Activated CD4-positive, alpha-beta T cell treated with anti-CD3 and anti-CD28 coated beads for 4 hours (primary cell): ENCODE data around the gene ARL5B.

Experiments
- DNase-seq, 2 donors: peaks; one replicate each; pipeline ENCODE4 v3.0.0-alpha.2; 2020

The ARL5B gene

GRCh38 chr10:18659819-18660535, 746 bp downstream of the ARL5B start:
- peak in 1 of 2 donors; percentile 4 for DNase-seq

GRCh38 chr10:18660816-18661431, 1.7 kb downstream of the ARL5B start:
- no peak for DNase-seq

DNA sequence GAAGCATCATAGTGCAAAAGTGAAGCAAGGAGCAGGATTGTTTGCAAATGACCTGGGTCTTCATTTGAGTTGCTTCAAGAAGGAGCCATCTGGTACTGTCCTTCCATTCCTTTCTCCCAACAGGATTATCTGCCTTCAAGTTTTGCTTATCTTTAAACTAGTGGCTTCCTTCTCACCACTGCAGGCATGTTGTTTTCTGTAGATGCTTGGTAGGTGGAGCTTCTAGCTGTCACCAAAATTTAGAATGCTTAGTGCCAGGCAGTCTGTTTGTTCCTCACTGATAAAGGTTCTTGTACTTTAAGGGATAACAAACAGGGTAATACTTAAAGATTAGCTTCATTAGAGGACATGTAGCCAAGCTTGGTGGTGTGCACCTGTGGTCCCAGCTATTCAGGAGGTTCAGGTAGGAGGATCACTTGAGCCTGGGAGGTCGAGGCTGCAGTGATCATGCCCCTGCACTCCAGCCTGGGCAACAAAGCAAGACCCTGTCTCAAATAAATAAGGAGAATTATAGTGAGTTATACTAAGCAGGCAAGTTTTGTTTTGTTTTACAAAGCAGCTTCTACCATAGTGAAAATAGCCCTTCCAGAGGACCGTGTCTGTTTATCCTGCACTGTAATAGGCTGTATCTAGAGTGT, 5.7 kb downstream of the ARL5B start:
- DNase-seq, result no peak

- no peak for DNase-seq
These were observed 6.8 kb downstream of the ARL5B start for GRCh38 chr10:18665815-18666558.

DNA sequence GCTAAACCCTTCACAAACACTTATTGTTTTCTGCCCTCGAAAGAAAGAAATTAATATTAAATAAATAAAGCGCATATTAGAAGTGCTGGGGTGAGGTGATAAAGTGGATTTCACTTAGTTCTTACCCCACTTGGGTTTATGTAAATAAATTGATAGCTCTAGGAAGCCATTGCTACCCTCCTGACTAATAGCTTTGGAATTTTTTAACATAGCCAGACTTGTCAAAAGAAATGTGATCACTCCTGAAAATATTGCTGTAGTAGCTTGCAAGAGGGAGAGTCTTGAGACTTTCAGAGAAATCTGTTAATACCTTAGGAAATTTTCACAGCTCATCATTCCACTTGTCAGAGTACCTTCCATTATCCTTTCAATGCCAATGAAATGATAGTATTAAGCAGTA, 7.6 kb downstream of the ARL5B start:
- DNase-seq, result no peak

GRCh38 chr10:18668026-18668425, 8.8 kb downstream of the ARL5B start:
- DNase-seq, result no peak

DNA sequence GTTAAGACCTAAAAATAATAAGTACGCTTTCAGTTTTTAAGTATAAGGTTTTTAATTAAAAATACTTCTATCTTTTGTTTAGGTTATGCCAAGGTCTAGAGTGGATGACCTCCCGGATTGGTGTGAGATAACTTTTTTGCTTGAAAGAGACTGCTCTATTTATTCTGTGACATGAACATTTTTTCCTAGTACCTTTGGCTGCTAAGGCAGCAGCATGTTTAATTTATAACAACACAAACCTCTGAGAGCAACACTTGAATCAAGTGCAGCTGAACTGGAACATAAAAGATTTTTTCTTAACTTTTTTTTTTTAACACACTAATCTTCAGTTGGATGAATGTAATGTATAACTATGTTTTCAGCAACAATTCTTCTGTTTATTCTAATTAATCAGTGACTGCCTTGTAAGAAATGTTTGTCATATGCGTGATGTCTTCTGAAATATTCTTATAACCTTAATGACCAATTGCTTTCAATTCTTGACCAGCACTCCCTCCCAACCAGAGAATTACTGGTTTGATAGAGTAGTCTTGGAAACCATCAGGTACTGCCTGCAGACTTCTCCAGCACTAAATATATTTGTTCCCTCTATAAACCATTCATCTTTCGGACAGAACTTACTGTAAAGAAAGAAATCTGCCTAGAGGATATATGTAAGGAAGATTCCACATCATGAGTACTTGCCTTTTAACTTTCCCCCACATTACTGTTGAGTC, 16.0 kb downstream of the ARL5B start:
- no peak for DNase-seq

DNA sequence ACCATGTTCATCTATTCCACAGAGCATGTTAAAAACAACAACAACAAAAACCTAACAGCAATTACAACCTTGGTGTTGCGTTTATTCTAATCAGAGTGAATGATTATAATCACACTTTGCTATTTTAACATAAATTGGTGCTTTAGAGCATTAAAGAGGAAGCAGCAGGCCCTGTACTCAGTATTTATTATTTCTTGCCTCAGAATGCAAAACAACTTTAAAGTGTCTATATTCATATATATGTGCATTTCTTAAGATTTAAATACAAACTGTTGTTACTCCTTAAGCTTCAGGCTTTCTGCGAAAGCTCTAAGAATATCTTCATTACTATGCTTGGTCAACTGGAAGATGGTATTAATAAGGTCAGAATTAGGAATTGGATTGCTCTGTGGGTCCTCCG, 21.5 kb downstream of the ARL5B start:
- no peak for DNase-seq

DNA sequence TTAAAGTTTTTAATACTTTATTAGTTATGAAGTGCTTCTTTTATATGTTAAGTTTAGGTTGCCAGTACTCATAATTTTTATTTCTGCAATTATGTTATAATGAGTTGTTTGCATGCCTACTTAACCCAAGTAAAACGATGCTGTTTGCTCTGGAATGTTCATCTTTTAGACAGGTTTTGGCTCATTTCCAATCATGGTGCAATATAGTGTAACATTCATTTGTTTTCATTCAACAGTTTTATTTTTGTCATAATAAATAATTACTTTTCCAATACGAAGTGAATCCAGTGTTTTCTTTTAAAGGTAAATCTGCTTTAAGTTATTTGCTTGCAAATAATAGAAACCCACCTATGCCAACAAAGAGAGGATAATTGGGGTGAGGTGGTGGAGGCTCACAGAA, 22.1 kb downstream of the ARL5B start:
- DNase-seq, result no peak

- no peak for DNase-seq
These were observed 22.8 kb downstream of the ARL5B start for GRCh38 chr10:18681971-18682411.

DNA sequence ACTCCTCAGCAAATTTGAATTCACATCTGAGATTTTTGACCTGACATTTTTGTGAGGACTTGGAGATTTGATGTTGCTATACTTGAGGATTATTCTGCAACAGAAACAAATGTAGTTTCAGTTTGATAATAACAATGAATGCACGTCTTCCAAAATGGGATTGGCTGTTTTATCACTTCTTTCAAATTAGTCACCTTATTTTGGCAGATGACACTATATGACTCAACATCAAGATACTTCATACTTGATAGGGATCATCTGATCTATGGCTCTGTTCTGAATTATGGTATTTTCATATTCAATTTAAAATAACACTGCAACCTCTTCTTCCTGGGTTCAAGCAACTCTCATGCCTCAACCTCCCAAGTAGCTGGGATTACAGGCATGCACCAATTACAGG, 24.2 kb downstream of the ARL5B start:
- no peak for DNase-seq

DNA sequence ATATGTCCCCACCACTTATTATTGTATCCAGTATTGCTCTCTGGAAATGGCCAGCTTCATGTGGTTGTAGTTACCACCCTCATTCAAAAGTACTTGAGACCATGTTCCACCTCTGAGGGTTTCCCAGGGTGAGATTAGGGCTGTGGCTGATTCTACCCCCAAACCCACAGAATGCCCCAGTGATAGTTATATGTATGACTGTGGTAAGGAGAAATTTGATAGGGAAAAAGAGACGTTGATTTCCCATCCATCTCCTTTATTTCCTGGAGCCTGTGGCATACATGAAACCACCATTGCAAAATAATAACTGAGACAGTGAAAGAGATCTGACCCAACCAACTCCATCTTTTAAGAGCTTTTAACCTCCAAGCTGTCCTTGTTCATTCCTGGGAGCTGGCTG, 25.2 kb downstream of the ARL5B start:
- no peak for DNase-seq

DNA sequence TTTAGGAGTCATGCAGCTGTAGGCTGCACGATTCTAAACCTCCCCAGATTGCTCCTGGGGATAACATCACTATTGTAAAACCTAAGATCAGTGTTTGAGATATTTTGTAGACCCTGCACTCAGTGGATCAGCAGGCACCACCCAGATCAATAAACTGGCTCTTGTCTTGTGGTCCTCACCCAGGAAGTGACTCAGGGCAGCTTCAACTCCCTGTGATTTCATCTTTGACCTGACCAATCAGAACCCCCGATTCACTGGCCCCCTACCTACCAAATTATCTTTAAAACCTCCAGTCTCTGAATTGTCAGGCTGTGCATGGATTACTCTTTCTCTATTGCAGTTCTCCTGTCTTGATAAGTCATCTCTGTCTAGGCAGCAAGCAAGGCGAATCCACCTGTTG, 25.7 kb downstream of the ARL5B start:
- DNase-seq, result no peak

DNA sequence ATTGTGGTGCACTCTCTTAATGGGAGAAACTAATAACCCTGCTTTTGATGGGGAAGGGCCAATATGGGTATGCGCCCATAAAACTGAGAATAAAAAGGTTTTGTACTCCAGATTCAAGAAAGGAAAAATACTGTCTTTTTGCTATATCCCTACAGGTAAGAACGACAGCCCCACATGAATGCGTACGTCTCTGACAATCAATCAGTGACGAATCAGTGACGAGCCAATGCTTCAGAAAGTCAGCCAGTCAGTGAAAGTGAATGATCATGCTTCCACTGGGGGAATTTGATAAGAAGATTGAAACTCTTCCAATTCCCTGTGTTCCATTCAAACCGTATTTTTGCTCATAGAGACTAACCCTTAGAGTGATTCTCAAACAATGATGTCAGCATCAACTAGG, 26.3 kb downstream of the ARL5B start:
- no peak for DNase-seq

DNA sequence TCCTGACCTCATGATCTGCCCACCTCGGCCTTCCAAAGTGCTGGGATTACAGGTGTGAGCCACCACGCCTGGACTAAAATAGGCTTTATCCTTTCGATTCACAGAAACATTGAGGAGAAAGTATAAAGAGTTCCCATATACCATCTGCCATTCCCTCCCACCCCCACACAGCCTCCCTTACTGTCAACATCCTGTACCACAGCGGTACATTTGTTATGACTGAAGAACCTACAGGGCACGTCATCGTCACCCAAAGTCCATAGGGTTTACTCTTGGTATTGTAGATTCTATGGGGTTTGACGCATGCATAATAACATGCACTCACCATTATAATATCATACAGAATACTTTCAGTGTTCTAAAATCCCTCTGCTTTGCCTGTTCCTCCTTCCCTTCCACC, 28.0 kb downstream of the ARL5B start:
- DNase-seq, result no peak

GRCh38 chr10:18687706-18688105, 28.5 kb downstream of the ARL5B start:
- no peak for DNase-seq

DNA sequence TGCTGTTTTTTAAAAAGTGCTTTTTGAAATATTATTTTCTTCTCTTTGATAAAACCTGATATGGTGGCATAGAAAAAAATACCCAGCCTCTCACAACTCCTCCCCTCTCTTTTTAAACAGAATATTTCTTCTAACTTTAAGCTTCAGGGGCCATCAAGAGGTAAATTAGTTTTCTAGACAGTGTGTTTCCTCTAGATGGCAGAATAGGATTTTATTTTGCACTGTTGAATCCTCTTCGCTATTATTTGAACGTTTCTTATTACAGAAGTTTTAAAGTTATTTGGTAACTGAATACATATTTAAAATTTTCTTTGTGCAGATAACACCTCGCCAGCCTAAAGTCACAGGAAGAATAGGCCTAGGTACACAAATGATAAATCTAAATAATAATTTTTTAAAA, 30.3 kb downstream of the ARL5B start:
- DNase-seq, result no peak

DNA sequence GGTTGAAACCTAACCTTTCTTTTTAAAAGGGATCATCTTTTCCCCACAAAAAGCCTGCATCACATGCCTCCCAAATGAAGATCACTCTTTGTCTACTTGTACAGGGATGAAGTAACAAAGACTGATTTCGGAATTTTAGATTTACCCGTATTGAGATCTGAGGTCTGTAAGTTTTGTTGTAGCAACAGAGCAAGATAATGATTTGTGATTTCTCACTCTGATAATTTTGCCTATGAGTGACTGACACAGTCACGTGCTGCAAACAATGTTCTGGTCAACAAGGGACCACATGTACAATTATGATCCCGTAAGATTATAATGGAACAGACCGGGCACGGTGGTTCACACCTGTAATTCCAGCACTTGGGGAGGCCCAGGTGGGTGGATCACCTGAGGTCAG, 31.3 kb downstream of the ARL5B start:
- no peak for DNase-seq

DNA sequence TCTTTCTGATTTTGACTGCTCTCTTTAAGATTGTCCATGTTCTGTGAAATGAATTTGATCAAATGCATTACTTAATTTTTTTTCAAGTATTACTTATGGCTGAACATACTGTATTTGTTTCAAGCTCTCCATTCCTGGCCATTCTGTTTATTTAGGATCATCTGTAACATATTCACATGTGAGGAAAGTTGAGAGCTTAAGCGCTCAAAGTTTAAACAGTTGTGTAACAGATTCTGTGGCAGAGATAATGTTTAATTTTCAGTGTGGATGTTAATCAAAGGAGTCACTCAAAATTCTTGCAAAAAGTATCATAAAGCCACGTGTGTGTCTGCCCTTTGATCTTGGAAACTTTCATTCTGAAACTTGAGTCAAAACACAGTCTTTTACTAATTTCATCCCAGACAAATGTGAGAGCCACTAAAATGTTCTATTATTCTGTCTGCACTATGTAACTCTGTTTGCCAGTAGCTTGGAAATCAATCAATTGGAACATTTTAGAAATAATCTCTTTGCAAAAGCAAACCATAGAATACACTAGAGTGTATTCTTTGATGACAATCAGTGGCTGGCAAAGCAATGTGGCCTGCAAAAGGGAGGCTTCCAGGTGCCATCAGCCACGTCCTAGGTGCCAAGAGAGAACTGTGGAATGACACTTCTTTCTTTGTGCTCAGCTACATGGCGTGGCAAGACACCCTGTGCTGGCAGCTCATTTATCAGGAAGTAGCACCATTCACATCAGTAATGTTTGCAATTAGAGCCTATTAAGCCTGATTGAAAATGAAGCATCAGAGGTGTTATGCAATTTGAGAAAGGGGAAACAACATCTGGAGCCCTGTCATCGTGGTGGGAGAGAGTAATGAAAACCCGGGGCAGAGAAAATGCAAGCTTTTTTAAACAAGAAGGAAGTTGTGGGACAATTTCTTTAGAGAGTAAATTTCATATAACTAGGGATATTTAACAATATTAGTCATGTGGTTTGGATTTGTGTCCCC, 40.9 kb downstream of the ARL5B start:
- no peak for DNase-seq

- no peak for DNase-seq
These were observed 44.3 kb downstream of the ARL5B start for GRCh38 chr10:18703521-18703920.

- no peak for DNase-seq
These were observed 51.0 kb downstream of the ARL5B start for GRCh38 chr10:18710201-18710653.

- no peak for DNase-seq
These were observed 53.8 kb downstream of the ARL5B start for GRCh38 chr10:18713077-18713476.
